HG03060 (cell line): ENCODE results near the gene ELF1.
"Not testable (repeated sequence)": the region's sequence is repeated elsewhere in the genome, so short reads cannot be mapped to it uniquely, and the experiment has no call there.

ENCODE experiments used
- ATAC-seq: cut with Tn5 transposase; IDR thresholded peaks from one replicate; pipeline ENCODE4 v1.9.1; 2021; ENCODE audit warnings: low read depth, moderate number of reproducible peaks; ENCODE audit not compliant: unreplicated experiment

ELF1 gene

GRCh38 chr13:40984668-40985366 lies 34.3 kb downstream of the ELF1 start:
- ATAC-seq = no peak

GRCh38 chr13:40983725-40984667 lies 35.1 kb downstream of the ELF1 start:
- no peak for ATAC-seq

- ATAC-seq = no peak
These were observed 35.9 kb downstream of the ELF1 start for GRCh38 chr13:40983259-40983658.

GRCh38 chr13:40982772-40983171 lies 36.3 kb downstream of the ELF1 start:
- peak; percentile 40 for ATAC-seq

GRCh38 chr13:40981949-40982348 lies 37.2 kb downstream of the ELF1 start:
- no peak for ATAC-seq

GRCh38 chr13:40981361-40981760 lies 37.8 kb downstream of the ELF1 start:
- no peak for ATAC-seq

GRCh38 chr13:40980461-40980860 lies 38.7 kb downstream of the ELF1 start:
- no peak for ATAC-seq

GRCh38 chr13:40979232-40979631 lies 39.9 kb downstream of the ELF1 start:
- no peak for ATAC-seq

GRCh38 chr13:40978109-40978508 lies 41.0 kb downstream of the ELF1 start:
- not testable (repeated sequence) for ATAC-seq

GRCh38 chr13:40975441-40975840 lies 43.7 kb downstream of the ELF1 start:
- no peak for ATAC-seq

GRCh38 chr13:40974460-40975407 lies 44.4 kb downstream of the ELF1 start:
- peak; percentile 40 for ATAC-seq

GRCh38 chr13:40973409-40973808 lies 45.7 kb downstream of the ELF1 start:
- ATAC-seq = no peak

- ATAC-seq = no peak
These were observed 47.8 kb downstream of the ELF1 start for GRCh38 chr13:40971321-40971720.

- ATAC-seq = no peak
These were observed 48.3 kb downstream of the ELF1 start for GRCh38 chr13:40970803-40971202.

GRCh38 chr13:40969169-40969901 lies 49.8 kb downstream of the ELF1 start:
- peak; percentile 55 for ATAC-seq

GRCh38 chr13:40968416-40969000 lies 50.6 kb downstream of the ELF1 start:
- ATAC-seq = no peak

- ATAC-seq = no peak
These were observed 52.8 kb downstream of the ELF1 start for GRCh38 chr13:40966298-40966697.

GRCh38 chr13:40963927-40964326 lies 55.2 kb downstream of the ELF1 start:
- no peak for ATAC-seq

- ATAC-seq = no peak
These were observed 57.3 kb downstream of the ELF1 start for GRCh38 chr13:40961826-40962225.

GRCh38 chr13:40961214-40961613 lies 57.9 kb downstream of the ELF1 start:
- no peak for ATAC-seq
